ENCODE results near the gene CYB5B. TPM values are rescaled to one million over a fixed set of nuclear protein-coding genes. Genes with fewer than 3 reads are reported as not detected.
A peak's percentile ranks its signal among the peaks of the same experiment; 100 is the strongest.

CYB5B gene
- polyA plus RNA-seq, 1 of the 3 experiments (the other 2 are of a cell fraction): 64.4 TPM

DNA sequence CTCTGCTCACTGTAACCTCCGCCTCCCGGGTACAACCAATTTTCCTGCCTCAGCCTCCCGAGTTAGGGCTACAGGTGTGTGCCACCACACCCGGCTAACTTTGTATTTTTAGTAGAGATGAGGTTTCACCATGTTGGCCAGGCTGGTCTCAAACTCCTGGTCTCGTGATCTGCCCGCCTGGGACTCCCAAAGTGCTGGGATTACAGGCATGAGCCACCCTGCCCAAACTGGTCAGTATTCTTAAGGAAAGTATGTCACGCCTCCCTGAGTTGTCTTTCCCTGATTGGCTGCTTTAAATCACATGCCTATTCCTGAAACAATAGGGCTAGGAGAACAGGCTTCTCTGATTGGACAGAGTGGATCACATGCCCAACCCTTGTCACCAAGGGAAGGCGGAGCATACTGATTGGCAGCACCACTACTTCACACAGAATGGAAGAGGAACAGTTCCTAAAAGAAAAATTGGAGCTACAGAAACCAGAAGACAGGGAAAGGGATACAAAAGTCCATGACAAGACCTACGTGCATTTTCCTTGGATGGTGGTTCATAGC is 17.6 kb upstream of the CYB5B start:
- POLR2A ChIA-PET: no interaction called here
- H3K4me3 ChIP-seq (ENCODE audit: low read depth in 2 of 2, low read length in 1 of 2): no peak overlapping the region
- CTCF ChIA-PET: interaction anchor here (2.6 kb wide), 1 partner anchor 11 kb away, joined by 10 read pairs; no protein-coding TSS in a partner anchor
- no peaks in the 10 kb centered on the region for H3K36me3 ChIP-seq (replicated peaks in 1 of 2; ENCODE audit: control insufficient read depth in 1 of 2, insufficient read depth in 2 of 2, low read length in 1 of 2)
- DNase-seq: no peak
- H4K20me1 ChIP-seq (ENCODE audit: insufficient read depth): no peaks in the 10 kb centered on the region
- TF ChIP-seq YY1 (IDR thresholded peaks at IDR 0.05; ENCODE audit: low read depth) (no peak), USF1 (IDR thresholded peaks at IDR 0.05; ENCODE audit: borderline replicate concordance, low read depth) (peak; percentile 79)
- H3K4me1 ChIP-seq (ENCODE audit: control insufficient read depth in 1 of 2, insufficient read depth in 2 of 2, low read depth in 1 of 2, low read length in 1 of 2): peaks cover 7 to 23% of the 10 kb centered on the region in 2 experiments; a peak in 3 of 4 replicates
- H2AFZ ChIP-seq (ENCODE audit: low read depth): no peak overlapping the region
- H3K9me2 ChIP-seq: no peaks in the 10 kb centered on the region
- no peak overlapping the region for H3K4me2 ChIP-seq
- no peak overlapping the region for H3K9ac ChIP-seq
- no peaks in the 10 kb centered on the region for H3K27me3 ChIP-seq (ENCODE audit: insufficient read depth)
- H3K9me3 ChIP-seq: no peaks in the 10 kb centered on the region
- peaks cover 29% of the 10 kb centered on the region for H3F3A ChIP-seq (replicated peaks; ENCODE audit: insufficient read depth)
- no peaks in the 10 kb centered on the region for H3K79me2 ChIP-seq (ENCODE audit: insufficient read depth)
- 92% methylated on average over 9 of the region's 9 CpGs for WGBS (ENCODE audit: low lambda C conversion rate)
- no peak overlapping the region for H3K27ac ChIP-seq (ENCODE audit: low read depth in 2 of 2, low read length in 1 of 2)

DNA sequence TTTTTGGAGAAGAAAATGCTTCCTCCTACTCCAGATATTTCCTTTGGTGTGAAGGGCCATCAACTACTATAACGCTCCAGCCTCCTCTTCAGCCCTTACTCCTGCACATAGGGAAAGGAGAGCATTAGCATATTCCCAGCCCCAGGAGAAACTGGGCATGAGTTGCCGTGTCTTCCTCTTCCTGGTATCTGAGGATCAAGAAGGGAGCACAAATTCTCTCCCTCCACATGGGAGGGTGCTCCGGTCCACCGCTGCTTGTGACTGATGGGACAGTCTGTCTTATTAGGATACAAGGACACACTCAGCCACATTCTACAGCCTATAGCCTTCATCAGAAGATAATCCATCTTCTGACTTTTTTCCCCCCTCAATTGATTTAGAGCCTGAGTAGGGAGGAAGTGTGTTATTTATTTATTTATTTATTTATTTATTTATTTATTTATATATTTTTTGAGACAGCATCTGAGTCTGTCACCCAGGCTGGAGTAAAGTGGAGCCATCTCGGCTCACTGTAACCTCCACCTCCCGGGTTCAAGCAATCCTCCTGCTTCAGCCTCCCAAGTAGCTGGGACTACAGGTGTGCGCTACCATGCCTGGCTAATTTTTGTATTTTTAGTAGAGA is 16.6 kb upstream of the CYB5B start:
- H3K9me2 ChIP-seq: no peaks in the 10 kb centered on the region
- ChIA-PET CTCF (interaction anchor here (0.9 to 2.6 kb wide), 3 partner anchors 8 to 157 kb away, joined by 3 to 10 read pairs (median 4); no protein-coding TSS in a partner anchor), POLR2A (no interaction called here)
- no peaks in the 10 kb centered on the region for H4K20me1 ChIP-seq (ENCODE audit: insufficient read depth)
- H3K79me2 ChIP-seq (ENCODE audit: insufficient read depth): no peaks in the 10 kb centered on the region
- DNase-seq: no peak
- no peak overlapping the region for H3K4me2 ChIP-seq
- H3K27me3 ChIP-seq (ENCODE audit: insufficient read depth): no peaks in the 10 kb centered on the region
- H3K27ac ChIP-seq (ENCODE audit: low read depth in 2 of 2, low read length in 1 of 2): no peak overlapping the region
- H2AFZ ChIP-seq (ENCODE audit: low read depth): no peak overlapping the region
- TF ChIP-seq JUND (IDR thresholded peaks at IDR 0.05): no peak
- TF ChIP-seq ELF1 (IDR thresholded peaks at IDR 0.05): no peak
- TF ChIP-seq TAF1 (IDR thresholded peaks at IDR 0.05; ENCODE audit: borderline replicate concordance, low read depth, low read length): no peak
- TF ChIP-seq CHD2 (IDR thresholded peaks at IDR 0.05; ENCODE audit: low read length, partially characterized antibody): no peak
- no peak for TF ChIP-seq MXI1 (IDR thresholded peaks at IDR 0.05; ENCODE audit: low read depth, low read length)
- TF ChIP-seq RAD21 (IDR thresholded peaks at IDR 0.05; ENCODE audit: low read length): no peak
- TF ChIP-seq GABPA (IDR thresholded peaks at IDR 0.05; ENCODE audit: low read depth): no peak
- TF ChIP-seq FOSL2 (IDR thresholded peaks at IDR 0.05; ENCODE audit: borderline replicate concordance, low read depth): no peak
- no peak for TF ChIP-seq NFIC (IDR thresholded peaks at IDR 0.05; ENCODE audit: borderline replicate concordance)
- no peak for TF ChIP-seq TCF12 (IDR thresholded peaks at IDR 0.05)
- no peak for TF ChIP-seq MEF2A (IDR thresholded peaks at IDR 0.05; ENCODE audit: borderline replicate concordance, low read depth)
- TF ChIP-seq SMC3 (IDR thresholded peaks at IDR 0.05; ENCODE audit: low read depth, low read length): no peak
- H3K4me1 ChIP-seq (ENCODE audit: control insufficient read depth in 1 of 2, insufficient read depth in 2 of 2, low read depth in 1 of 2, low read length in 1 of 2): peaks cover 7 to 15% of the 10 kb centered on the region in 2 experiments; a peak in 3 of 4 replicates
- no peak overlapping the region for H3K4me3 ChIP-seq (ENCODE audit: low read depth in 2 of 2, low read length in 1 of 2)
- WGBS (ENCODE audit: low lambda C conversion rate): 98% methylated on average over 7 of the region's 7 CpGs
- peaks cover 23% of the 10 kb centered on the region for H3F3A ChIP-seq (replicated peaks; ENCODE audit: insufficient read depth)
- H3K9ac ChIP-seq: no peak overlapping the region
- H3K9me3 ChIP-seq: no peaks in the 10 kb centered on the region
- no peaks in the 10 kb centered on the region for H3K36me3 ChIP-seq (replicated peaks in 1 of 2; ENCODE audit: control insufficient read depth in 1 of 2, insufficient read depth in 2 of 2, low read length in 1 of 2)

Data from SK-N-SH (cell line).